Measurements from ENCODE around the gene GPC5.

The GPC5 gene

DNA sequence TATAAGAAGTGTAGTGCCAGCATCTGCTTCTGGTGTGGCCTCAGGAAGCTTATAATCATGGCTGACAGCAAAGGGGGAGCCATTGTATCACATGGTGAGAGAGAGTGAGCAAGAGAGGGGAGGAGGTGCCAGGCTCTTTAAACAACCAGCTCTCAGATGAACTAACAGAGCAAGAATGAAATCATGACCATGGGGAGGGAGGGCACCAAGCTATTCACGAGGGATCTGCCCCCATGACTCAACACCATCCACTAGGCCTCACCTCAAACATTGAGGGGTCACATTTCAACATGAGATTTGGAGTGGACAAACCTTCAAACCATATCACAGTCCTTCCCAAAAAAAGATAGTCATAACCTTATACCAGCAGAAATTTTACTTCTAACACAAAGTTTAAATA lies 174.0 kb downstream of the GPC5 start:
- TF ChIP-seq, protein P1, sequence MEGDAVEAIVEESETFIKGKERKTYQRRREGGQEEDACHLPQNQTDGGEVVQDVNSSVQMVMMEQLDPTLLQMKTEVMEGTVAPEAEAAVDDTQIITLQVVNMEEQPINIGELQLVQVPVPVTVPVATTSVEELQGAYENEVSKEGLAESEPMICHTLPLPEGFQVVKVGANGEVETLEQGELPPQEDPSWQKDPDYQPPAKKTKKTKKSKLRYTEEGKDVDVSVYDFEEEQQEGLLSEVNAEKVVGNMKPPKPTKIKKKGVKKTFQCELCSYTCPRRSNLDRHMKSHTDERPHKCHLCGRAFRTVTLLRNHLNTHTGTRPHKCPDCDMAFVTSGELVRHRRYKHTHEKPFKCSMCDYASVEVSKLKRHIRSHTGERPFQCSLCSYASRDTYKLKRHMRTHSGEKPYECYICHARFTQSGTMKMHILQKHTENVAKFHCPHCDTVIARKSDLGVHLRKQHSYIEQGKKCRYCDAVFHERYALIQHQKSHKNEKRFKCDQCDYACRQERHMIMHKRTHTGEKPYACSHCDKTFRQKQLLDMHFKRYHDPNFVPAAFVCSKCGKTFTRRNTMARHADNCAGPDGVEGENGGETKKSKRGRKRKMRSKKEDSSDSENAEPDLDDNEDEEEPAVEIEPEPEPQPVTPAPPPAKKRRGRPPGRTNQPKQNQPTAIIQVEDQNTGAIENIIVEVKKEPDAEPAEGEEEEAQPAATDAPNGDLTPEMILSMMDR (IDR thresholded peaks at IDR 0.05) = no peak
- Histone ChIP-seq H3K4me3 (no peak overlapping the region), H3K27ac (no peak overlapping the region)
- no peak for DNase-seq (ENCODE audit: low spot score)

DNA sequence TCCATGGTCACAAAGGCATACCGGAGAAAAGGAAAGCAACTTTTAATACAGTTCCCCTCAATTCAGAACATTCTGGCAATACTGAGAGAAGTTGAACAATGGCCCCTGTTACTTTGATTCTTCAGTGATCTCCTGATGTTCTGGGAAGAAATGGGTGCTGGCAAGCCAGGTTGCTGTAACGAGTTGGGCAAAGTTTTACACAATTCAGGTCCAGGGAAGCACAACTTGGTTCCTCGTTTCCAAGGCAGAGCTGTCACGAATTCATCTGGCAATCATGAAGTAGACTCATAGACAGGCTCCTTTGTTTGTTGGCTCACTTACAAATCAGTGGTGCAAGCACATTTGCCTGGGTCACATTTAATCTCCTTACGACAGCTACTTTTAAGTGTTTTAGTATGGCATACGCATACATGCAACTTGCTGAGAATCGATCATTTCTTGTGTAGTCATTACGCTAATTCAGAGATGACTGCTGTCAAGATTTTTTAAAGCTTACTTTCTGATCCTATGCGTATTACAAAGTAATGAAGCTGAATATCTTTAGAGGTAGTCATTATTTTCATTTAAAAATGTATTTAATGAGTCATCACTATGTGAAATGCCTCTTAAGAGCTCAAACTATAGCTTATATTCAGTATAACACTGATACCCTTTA lies 174.7 kb downstream of the GPC5 start:
- Histone ChIP-seq H3K4me3 (no peak overlapping the region), H3K27ac (no peak overlapping the region)
- TF ChIP-seq, protein P1 (IDR thresholded peaks at IDR 0.05) = no peak
- DNase-seq (ENCODE audit: low spot score) = no peak

GRCh38 chr13:91574766-91575165 lies 176.3 kb downstream of the GPC5 start:
- H3K27ac ChIP-seq = no peak overlapping the region
- H3K4me3 ChIP-seq = no peak overlapping the region
- TF ChIP-seq, protein P1 (IDR thresholded peaks at IDR 0.05) = no peak
- no peak for DNase-seq (ENCODE audit: low spot score)

GRCh38 chr13:91576590-91576989 lies 178.2 kb downstream of the GPC5 start:
- no peak overlapping the region for H3K27ac ChIP-seq
- TF ChIP-seq, protein P1 (IDR thresholded peaks at IDR 0.05) = no peak
- no peak overlapping the region for H3K4me3 ChIP-seq
- no peak for DNase-seq (ENCODE audit: low spot score)

GRCh38 chr13:91579320-91579719 lies 180.9 kb downstream of the GPC5 start:
- DNase-seq (ENCODE audit: low spot score) = no peak
- H3K27ac ChIP-seq = no peak overlapping the region
- no peak overlapping the region for H3K4me3 ChIP-seq
- TF ChIP-seq, protein P1 (IDR thresholded peaks at IDR 0.05) = no peak

GRCh38 chr13:91580749-91581148 lies 182.3 kb downstream of the GPC5 start:
- TF ChIP-seq, protein P1 (IDR thresholded peaks at IDR 0.05) = no peak
- no peak overlapping the region for H3K27ac ChIP-seq
- no peak overlapping the region for H3K4me3 ChIP-seq
- DNase-seq (ENCODE audit: low spot score) = no peak

DNA sequence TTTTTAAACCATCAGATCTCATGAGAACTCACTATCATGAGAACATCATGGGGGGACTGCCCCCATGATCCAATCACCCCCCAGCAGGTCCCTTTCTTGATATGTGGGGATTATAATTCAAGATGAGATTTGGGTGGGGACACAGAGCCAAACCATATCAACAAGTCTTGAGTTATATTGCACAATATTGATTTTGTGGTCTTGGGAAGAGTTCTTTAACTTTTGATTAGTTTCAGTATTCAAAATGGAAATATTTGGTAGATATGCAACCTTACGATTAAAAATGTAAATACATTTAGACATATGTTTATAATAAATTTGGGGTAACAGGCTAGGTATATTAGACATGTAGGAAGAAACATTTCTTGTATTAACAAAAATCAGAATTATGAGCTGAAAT lies 188.2 kb downstream of the GPC5 start:
- no peak overlapping the region for H3K4me3 ChIP-seq
- TF ChIP-seq, protein P1 (IDR thresholded peaks at IDR 0.05) = no peak
- H3K27ac ChIP-seq = no peak overlapping the region
- no peak for DNase-seq (ENCODE audit: low spot score)
